Skeletal muscle cell (primary cell): Measurements from ENCODE around the gene LZTR1.

Experiments used
- DNase-seq: peaks from one replicate; pipeline ENCODE4 v3.0.0-alpha.2; 2010; ENCODE audit warnings: low read depth
- H3K4me3 ChIP-seq: 2 replicates; pipeline ENCODE4 v1.5.1; 2011; ENCODE audit warnings: low read depth, mild to moderate bottlenecking, control low read depth, low read length, moderate library complexity

LZTR1 gene

DNA sequence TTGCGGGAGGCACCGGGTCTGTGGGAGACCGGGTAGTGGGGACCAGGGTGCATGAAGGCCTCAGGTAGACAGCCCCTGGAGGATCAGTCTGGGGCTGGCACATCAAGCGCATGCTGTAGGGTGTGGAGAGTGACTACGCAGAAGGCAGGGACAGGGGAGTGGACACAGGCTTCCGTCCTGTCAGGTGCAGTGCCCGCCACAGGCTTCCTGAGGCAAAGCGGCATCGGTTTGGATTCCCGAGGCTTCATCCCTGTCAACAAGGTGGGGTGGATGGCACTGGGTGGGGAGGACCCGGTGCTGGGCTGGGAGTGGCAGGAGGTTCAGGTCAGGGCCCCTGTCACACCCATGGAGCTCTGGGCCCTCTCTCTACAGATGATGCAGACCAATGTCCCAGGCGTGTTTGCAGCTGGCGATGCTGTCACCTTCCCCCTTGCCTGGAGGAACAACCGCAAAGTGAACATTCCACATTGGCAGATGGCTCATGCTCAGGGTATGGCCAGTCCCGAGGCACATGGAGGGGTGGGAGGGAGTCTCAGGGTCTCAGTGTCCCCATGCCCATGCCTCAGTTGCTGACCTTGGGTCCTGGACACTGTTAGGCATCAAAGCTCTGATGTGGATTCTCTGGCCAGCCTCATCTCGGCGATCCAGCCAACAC lies 4.5 kb upstream of the LZTR1 start:
- no peak for DNase-seq
- no peak overlapping the region for H3K4me3 ChIP-seq

DNA sequence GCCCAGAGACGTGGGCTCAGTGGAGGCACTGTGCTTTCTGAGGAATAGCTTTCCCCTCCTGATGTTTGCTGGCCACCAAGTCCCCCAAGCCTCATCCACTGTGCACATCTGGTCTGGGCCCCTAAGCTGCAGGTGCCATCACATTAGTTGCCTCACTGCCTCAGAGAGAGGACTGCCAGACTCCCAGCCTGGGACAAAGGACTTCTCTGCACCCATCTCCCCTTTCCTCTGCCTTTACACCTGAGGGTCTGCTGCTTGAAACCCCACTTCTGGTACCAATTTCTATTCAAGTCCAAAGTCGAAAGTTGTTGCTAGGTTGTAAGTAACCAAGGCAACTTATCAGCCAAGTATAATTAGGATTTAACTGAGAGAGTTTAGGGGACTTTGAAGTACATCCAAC lies 3.7 kb upstream of the LZTR1 start:
- DNase-seq = no peak

DNA sequence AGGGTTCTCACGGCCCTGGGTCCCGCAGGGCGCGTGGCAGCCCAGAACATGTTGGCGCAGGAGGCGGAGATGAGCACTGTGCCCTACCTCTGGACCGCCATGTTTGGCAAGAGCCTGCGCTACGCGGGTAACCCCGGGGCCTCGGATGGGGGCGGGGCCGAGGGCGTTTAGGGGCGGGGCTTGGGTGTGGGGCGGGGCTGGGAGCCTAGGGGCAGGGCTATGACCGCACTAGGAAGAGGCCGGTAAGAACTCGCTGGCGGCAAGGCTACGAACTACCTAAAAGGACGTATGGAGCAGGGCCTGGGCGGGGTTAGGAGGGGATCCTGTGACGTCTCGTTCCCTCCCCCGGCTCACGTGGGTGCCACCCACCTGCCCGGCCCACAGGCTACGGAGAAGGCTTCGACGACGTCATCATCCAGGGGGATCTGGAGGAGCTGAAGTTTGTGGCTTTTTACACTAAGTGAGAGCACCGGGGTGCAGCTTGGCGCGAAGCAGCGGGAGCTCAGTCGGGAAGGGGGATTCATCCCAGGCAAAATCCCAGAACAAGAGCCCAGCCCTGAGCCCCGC lies 2.8 kb upstream of the LZTR1 start:
- peak; percentile 54 for DNase-seq
- H3K4me3 ChIP-seq = peak overlapping the region; percentile 21

More for the DNA sequence above, 3.7 kb upstream of the LZTR1 start:
- H3K4me3 ChIP-seq = no peak overlapping the region

GRCh38 chr22:20979940-20980453 lies 2.1 kb upstream of the LZTR1 start:
- peak overlapping the region; percentile 21 for H3K4me3 ChIP-seq
- no peak for DNase-seq

- DNase-seq = no peak
- no peak overlapping the region for H3K4me3 ChIP-seq
Measured at GRCh38 chr22:20980523-20980922, 1.6 kb upstream of the LZTR1 start.

DNA sequence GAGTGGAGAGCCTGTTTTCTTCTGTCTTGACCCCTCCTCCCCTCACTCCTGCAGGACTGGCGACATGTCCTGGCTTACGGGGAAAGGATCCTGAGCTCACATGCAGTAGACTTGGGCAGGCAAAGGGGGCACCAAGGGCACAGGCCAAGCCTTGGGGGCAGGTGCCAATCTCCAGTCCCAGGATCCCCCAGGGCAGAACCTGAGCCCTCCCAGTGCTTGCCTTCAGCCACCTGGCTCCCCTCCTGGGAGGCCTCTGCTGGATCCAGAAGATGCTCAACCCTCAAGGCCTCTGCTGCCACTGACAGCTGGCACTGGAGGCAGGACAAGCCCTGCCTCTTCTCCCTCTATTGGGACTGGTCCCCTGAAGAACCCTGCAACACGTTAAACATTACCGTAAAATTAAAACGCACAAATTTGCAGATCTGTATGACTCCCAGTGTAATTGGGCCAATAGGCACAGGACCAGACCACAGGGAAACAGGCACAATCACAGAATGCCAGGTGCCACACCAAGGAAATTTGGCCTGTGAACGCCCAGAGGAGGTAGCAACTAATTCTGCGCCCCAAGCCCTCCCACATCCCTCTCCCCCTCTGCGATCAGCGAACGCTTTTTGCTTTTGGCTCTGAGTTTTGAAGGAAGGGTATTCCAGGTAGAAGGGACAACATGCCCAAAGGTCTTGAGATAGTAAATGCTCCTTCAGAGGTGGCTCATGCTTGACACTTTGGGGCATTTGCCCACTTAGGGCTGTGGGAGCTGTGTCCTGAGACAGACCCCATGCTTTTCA lies 967 bp upstream of the LZTR1 start:
- peak overlapping the region; percentile 92 for H3K4me3 ChIP-seq

DNA sequence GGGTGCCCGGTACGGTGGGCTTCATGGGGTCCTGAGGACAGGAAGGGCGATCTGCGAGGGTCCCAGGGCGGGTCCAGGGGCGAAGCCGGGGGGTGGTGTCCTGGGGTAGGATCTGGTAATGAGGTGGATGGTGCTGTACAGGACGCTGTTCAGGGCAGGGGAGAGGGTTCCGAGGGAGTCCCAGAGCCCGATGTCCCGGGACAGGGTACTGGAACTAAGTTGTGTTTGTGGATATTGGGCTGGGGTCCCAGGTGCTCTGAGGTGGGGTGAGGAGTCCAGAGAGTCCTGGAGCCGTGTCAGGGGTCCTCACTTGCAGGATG lies 426 bp downstream of the LZTR1 start:
- H3K4me3 ChIP-seq = peak overlapping the region; percentile 92
- DNase-seq = no peak

More for the DNA sequence above, 967 bp upstream of the LZTR1 start:
- DNase-seq = no peak

GRCh38 chr22:20983081-20983771 lies 1.1 kb downstream of the LZTR1 start:
- no peak for DNase-seq
- peak overlapping the region; percentile 92 for H3K4me3 ChIP-seq

DNA sequence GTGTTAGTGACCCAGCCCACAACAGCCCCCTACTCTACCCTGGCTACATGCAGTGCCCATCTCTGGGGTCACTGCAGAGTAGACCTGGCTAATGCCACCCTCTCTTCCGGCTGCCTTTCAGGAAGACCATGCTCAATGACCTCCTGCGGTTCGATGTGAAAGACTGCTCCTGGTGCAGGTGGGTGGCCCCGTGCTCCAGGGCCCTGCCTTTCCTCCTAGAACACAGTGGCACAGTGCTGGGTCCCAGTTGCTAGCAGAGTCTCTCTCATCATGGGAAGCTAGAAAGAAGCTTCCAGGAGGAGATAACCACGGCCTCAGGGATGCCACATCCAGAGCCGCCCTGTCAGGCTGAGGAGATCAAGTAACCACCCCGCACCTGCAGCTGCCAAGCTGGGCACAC lies 3.6 kb downstream of the LZTR1 start:
- H3K4me3 ChIP-seq = no peak overlapping the region
- no peak for DNase-seq

- DNase-seq = no peak
- no peak overlapping the region for H3K4me3 ChIP-seq
Measured at GRCh38 chr22:20986365-20986764, 4.3 kb downstream of the LZTR1 start.

DNA sequence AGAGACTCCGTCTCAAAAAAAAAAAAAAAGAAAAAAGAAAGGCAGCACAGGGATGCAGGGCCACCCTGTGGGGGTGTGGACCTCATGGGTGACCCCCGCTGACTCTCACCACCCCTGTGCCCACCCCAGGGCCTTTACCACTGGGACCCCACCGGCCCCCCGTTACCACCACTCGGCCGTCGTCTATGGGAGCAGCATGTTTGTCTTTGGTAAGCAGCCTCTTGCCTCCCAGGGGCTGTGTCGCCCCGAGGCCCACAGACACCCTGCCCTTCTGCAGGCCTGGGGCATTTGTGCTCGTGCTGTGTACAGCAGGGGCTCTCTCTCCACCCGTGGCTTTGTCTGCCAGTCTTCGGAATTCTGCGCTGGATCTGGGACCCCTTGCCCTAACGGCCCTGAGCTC lies 5.3 kb downstream of the LZTR1 start:
- no peak overlapping the region for H3K4me3 ChIP-seq
- DNase-seq = no peak

DNA sequence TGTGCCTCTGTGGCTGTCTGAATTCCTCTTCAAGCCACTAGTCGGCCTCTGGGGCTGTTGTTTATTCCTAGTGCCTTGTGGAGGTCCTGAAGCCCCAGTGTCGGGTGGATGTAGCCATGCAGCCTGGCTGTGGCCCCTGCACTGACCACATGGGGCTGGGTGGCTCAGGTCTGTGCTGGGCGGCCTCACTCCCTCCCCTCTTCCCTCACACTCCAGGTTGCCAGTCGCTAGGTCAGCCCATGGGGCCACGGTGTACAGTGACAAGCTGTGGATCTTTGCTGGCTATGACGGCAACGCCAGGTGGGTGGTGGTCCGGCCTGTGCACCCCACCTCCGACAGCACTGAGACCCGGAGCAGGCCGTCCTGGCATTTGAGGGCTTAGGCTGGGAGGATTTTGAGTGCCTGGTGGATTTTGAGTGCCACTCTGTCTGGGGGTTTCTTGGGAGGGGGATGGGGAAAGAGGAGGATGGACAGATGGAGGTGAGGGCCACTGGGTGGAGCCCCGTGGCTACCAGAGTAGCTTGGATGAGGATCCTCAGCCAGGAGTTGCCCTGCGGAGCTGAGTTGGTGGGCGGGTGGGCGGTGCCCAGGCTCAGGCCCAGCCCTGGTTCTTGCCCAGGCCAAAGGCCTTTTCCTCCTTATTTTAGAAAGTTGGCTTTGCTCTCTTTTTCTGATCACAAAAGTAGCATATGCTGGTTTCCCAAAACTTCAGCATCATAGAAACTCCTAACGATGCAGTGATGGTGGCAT lies 6.7 kb downstream of the LZTR1 start:
- no peak overlapping the region for H3K4me3 ChIP-seq
- no peak for DNase-seq

DNA sequence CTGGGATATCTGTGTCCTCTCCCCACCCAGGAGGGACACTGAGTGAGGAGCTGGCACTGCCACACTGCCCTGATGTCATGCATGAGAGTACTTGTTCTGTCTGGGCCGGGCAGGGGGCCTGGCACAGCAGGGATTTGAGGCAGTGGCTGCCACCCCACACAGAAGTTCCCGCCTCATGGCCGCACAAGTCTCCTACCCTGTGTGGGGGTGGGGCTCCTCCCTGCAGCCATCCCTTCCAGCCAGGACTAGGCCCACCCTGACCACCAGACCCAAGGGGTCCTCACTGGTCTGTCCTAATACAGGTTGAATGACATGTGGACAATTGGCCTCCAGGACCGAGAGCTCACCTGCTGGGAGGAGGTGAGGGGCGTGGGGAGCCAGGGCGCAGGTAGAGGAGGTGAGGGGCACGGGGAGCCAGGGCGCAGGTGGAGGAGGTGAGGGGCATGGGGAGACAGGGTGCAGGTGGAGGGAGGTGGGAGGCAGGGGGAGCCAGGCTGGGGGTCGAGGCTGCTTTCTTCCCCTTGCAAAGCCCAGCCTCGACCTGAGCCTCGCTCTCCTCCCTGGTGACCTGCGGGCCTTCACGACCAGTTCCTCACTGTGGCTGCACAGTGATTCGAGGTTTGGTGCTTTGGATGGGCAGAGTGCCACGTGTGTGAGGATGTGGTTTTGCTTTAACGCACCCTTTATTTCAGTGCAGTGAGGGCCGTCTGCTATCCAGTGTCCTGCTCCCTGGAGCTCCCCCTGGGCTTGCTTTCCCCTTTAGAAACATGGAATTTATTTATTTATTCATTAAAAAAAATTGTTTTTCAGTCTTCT lies 7.4 kb downstream of the LZTR1 start:
- DNase-seq = no peak
- H3K4me3 ChIP-seq = no peak overlapping the region

DNA sequence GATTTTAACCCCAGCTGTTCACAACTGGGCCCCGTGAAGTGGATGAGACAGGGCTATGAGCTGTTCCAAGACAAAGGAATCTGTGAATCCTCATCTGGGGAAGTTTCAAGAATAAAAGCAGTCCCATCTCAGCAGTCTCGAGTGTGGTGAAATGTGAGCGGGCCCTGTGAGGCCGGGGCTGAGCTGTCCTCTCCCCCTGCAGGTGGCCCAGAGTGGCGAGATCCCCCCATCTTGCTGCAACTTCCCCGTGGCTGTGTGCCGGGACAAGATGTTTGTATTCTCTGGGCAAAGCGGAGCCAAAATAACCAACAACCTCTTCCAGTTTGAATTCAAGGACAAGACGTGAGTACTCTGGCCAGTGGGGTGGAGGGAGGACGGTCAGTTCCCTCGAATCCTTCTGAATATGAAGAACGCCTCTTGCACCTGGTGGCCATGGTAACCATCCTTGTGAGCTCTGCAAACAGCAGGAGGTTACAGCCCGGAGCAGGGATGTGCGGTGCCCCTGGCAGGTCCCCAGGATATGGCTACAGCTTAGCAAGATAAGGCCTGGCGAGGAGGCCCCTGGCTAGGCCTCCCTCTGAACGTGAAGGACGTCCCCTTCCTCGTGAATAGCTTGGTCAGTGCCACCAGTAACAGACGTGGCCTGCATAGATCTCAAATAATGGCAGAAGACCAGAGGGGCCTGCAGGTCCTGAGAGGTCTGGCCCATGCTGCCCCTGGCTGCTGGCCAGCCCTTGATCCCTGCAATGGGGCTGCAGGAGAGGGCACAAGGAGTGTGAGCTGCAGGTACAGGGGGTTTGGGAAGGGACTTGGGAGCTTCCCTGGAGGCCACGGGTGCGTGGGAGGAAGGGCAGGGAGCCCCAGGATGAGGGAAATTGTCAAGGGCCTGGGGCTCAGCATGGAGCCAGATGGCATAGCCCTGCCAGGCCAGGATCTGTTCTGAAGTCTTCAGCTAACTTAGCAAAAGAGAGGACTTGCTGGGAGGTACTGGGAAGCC lies 8.4 kb downstream of the LZTR1 start:
- H3K4me3 ChIP-seq = no peak overlapping the region
- no peak for DNase-seq

GRCh38 chr22:20991252-20992055 lies 9.4 kb downstream of the LZTR1 start:
- H3K4me3 ChIP-seq = no peak overlapping the region
- no peak for DNase-seq

DNA sequence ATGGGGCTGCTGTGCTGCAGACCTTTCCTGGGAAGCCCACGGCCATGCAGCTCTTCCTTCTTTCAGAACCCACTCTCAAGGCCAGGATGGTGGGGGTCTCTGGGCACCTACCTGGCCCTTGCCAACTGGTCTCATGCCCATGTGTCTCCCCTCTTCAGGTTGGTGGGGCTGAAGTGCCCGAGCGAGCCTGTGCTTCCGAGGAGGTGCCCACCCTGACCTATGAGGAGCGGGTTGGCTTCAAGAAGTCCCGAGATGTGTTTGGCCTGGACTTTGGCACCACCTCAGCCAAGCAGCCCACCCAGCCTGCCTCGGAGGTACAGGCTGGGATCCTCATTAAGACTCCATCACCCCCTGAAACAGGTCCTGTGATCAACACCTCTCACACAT lies 10.0 kb downstream of the LZTR1 start:
- no peak overlapping the region for H3K4me3 ChIP-seq
- no peak for DNase-seq
